HG02885 (cell line): Measurements from ENCODE around the gene TTLL11.
"Not testable (repeated sequence)": the region's sequence is repeated elsewhere in the genome, so short reads cannot be mapped to it uniquely, and the experiment has no call there.

ENCODE experiments used
- ATAC-seq: cut with Tn5 transposase; IDR thresholded peaks from one replicate; pipeline ENCODE4 v1.9.1; 2021; ENCODE audit warnings: mild to moderate bottlenecking; ENCODE audit not compliant: unreplicated experiment, poor library complexity

Gene TTLL11

GRCh38 chr9:121810489-121810888 is 282.6 kb downstream of the TTLL11 start:
- no peak for ATAC-seq

GRCh38 chr9:121809356-121810050 is 283.6 kb downstream of the TTLL11 start:
- ATAC-seq = no peak

- no peak for ATAC-seq
Observed at GRCh38 chr9:121808781-121809180, 284.3 kb downstream of the TTLL11 start.

GRCh38 chr9:121807823-121808278 is 285.3 kb downstream of the TTLL11 start:
- ATAC-seq = no peak

GRCh38 chr9:121807069-121807822 is 285.9 kb downstream of the TTLL11 start:
- no peak for ATAC-seq

- ATAC-seq = no peak
Observed at GRCh38 chr9:121802753-121803152, 290.4 kb downstream of the TTLL11 start.

- no peak for ATAC-seq
Observed at GRCh38 chr9:121801579-121801978, 291.5 kb downstream of the TTLL11 start.

- no peak for ATAC-seq
Observed at GRCh38 chr9:121800376-121800775, 292.7 kb downstream of the TTLL11 start.

- no peak for ATAC-seq
Observed at GRCh38 chr9:121798941-121799340, 294.2 kb downstream of the TTLL11 start.

- no peak for ATAC-seq
Observed at GRCh38 chr9:121797081-121797480, 296.0 kb downstream of the TTLL11 start.

GRCh38 chr9:121794334-121794733 is 298.8 kb downstream of the TTLL11 start:
- ATAC-seq = not testable (repeated sequence)

- ATAC-seq = not testable (repeated sequence)
Observed at GRCh38 chr9:121792476-121792875, 300.6 kb downstream of the TTLL11 start.

- ATAC-seq = no peak
Observed at GRCh38 chr9:121790841-121791240, 302.3 kb downstream of the TTLL11 start.

GRCh38 chr9:121788686-121789366 is 304.3 kb downstream of the TTLL11 start:
- ATAC-seq = no peak

- ATAC-seq = no peak
Observed at GRCh38 chr9:121786998-121787422, 306.1 kb downstream of the TTLL11 start.

GRCh38 chr9:121786543-121786948 is 306.6 kb downstream of the TTLL11 start:
- ATAC-seq = no peak

GRCh38 chr9:121785673-121786542 is 307.2 kb downstream of the TTLL11 start:
- ATAC-seq = no peak

GRCh38 chr9:121784731-121785411 is 308.2 kb downstream of the TTLL11 start:
- no peak for ATAC-seq
